ENCODE measurements around the gene PLCB1.

DNA sequence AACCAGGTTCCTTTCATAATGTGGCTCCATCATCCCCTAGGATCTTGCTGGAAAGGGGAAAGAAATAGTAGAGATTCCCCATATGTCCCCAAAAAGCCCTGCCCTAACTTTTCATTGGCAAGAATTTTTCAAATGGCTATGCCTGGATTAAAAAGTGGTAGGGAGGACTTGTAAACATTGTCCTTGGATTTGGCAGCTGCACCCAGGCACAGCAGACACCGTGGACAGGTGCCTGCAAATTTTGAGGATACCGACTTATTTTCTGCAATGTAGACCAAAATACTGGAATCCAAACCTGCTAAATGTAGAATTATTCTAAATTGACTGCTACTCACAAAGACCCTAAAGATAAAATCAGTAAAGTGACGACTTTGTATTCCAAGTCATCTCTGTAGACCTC lies 733.6 kb downstream of the PLCB1 start:
- TF ChIP-seq, protein P1, sequence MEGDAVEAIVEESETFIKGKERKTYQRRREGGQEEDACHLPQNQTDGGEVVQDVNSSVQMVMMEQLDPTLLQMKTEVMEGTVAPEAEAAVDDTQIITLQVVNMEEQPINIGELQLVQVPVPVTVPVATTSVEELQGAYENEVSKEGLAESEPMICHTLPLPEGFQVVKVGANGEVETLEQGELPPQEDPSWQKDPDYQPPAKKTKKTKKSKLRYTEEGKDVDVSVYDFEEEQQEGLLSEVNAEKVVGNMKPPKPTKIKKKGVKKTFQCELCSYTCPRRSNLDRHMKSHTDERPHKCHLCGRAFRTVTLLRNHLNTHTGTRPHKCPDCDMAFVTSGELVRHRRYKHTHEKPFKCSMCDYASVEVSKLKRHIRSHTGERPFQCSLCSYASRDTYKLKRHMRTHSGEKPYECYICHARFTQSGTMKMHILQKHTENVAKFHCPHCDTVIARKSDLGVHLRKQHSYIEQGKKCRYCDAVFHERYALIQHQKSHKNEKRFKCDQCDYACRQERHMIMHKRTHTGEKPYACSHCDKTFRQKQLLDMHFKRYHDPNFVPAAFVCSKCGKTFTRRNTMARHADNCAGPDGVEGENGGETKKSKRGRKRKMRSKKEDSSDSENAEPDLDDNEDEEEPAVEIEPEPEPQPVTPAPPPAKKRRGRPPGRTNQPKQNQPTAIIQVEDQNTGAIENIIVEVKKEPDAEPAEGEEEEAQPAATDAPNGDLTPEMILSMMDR (conservative IDR thresholded peaks at IDR 0.05; ENCODE audit: low read depth in 2 of 2): no peak
- TF ChIP-seq POLR2AphosphoS5 (IDR thresholded peaks at IDR 0.05; ENCODE audit: low read depth): no peak
